Measurements from ENCODE around the gene NFKBIL1.

DNA sequence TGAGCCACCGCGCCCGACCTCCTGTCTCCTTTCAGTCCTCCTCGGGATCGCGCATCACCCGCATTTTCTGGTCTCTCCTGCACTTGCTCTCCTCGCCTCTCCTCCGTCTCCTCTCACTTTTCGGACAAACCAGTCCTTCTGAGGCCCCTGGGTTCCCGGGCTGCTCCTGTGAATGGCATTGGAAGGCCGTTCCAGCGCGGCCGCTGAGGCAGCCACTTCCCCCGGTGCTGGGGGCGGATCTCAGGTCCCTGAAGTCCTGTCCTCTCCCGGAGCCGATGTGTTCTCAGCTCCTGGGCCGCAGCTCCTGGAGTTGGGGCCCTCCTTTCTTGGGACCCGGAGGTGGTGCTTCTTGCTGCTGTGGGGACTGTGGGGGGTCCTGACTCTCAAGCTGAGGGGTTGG is 48.7 kb upstream of the NFKBIL1 start:
- TF ChIP-seq, protein P1, sequence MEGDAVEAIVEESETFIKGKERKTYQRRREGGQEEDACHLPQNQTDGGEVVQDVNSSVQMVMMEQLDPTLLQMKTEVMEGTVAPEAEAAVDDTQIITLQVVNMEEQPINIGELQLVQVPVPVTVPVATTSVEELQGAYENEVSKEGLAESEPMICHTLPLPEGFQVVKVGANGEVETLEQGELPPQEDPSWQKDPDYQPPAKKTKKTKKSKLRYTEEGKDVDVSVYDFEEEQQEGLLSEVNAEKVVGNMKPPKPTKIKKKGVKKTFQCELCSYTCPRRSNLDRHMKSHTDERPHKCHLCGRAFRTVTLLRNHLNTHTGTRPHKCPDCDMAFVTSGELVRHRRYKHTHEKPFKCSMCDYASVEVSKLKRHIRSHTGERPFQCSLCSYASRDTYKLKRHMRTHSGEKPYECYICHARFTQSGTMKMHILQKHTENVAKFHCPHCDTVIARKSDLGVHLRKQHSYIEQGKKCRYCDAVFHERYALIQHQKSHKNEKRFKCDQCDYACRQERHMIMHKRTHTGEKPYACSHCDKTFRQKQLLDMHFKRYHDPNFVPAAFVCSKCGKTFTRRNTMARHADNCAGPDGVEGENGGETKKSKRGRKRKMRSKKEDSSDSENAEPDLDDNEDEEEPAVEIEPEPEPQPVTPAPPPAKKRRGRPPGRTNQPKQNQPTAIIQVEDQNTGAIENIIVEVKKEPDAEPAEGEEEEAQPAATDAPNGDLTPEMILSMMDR (IDR thresholded peaks at IDR 0.05) = no peak
- TF ChIP-seq POLR2A (IDR thresholded peaks at IDR 0.05) (no peak), POLR2AphosphoS5 (IDR thresholded peaks at IDR 0.05) (no peak)
